Smooth muscle cell (in vitro differentiated cells): ENCODE results near the gene FAM110A. TPM values are rescaled to one million over a fixed set of nuclear protein-coding genes. Genes with fewer than 3 reads are reported as not detected.
A peak's percentile ranks its signal among the peaks of the same experiment; 100 is the strongest.

Source experiments
- DNase-seq: peaks from one replicate; lab custom pipeline; 2025; ENCODE audit not compliant: unreplicated experiment; lab: John Stamatoyannopoulos, UW
- H2AFZ ChIP-seq: fragments of 200-600 bp; sonication (generic); 2 replicates; pipeline ENCODE4 v1.6.0; 2016; ENCODE audit warnings: antibody characterized with exemption, low read depth, mild to moderate bottlenecking
- H3F3A ChIP-seq: fragments of 200-600 bp; sonication (generic); 2 replicates; pipeline ENCODE4 v1.6.0; 2017; ENCODE audit warnings: antibody characterized with exemption, low read depth
- H3K27ac ChIP-seq: fragments of 200-600 bp; sonication (generic); 2 replicates; pipeline ENCODE4 v1.5.1; 2016; ENCODE audit warnings: low read depth, mild to moderate bottlenecking
- H3K27me3 ChIP-seq: fragments of 200-600 bp; sonication (generic); 2 replicates; pipeline ENCODE4 v1.6.1; 2016; ENCODE audit warnings: low read depth, mild to moderate bottlenecking
- H3K36me3 ChIP-seq: fragments of 200-600 bp; sonication (generic); 2 replicates; pipeline ENCODE4 v1.5.1; 2016; ENCODE audit warnings: low read depth
- H3K4me1 ChIP-seq: fragments of 200-600 bp; sonication (generic); 2 replicates; pipeline ENCODE4 v1.5.1; 2016; ENCODE audit warnings: low read depth
- H3K4me2 ChIP-seq: fragments of 200-600 bp; sonication (generic); 2 replicates; pipeline ENCODE4 v1.6.0; 2016; ENCODE audit warnings: mild to moderate bottlenecking
- H3K4me3 ChIP-seq: fragments of 200-600 bp; sonication (generic); 2 replicates; pipeline ENCODE4 v1.5.1; 2016; ENCODE audit warnings: mild to moderate bottlenecking
- H3K79me2 ChIP-seq: fragments of 200-600 bp; sonication (generic); 2 replicates; pipeline ENCODE4 v1.6.0; 2016; ENCODE audit warnings: low read depth, mild to moderate bottlenecking
- H3K9ac ChIP-seq: fragments of 200-600 bp; sonication (generic); 2 replicates; pipeline ENCODE4 v1.6.0; 2016; ENCODE audit warnings: low read depth
- H3K9me3 ChIP-seq: fragments of 200-600 bp; sonication (generic); replicated peaks from 2 replicates; pipeline ENCODE4 v1.5.1; 2016; ENCODE audit warnings: low read depth
- H4K20me1 ChIP-seq: fragments of 200-600 bp; sonication (generic); 2 replicates; pipeline ENCODE4 v1.6.0; 2016; ENCODE audit warnings: low read depth
- CTCF ChIP-seq: fragments of 200-600 bp; sonication (generic); IDR thresholded peaks from 2 replicates; pipeline ENCODE4 v1.5.1; 2017; ENCODE audit warnings: borderline replicate concordance, mild to moderate bottlenecking, antibody characterized with exemption; ENCODE audit not compliant: insufficient read depth, poor library complexity, severe bottlenecking
- WGBS: methylation state at CpG from one replicate; pipeline ENCODE4 v1.1.7; 2016; ENCODE audit warnings: low lambda C conversion rate; 5-methylcytosine and 5-hydroxymethylcytosine counted together
- polyA plus RNA-seq: library from polyadenylated mRNA; unstranded; fragments of >200 nt; fragmentation: Nextera tagmentation; extraction: Ambion mirVana; gene quantifications from 2 replicates; pipeline ENCODE4 v1.2.1, GENCODE V29; 2016
- total RNA-seq: library from RNA; depleted of rRNA; stranded (reverse); fragments of >200 nt; gene quantifications from 2 replicates; pipeline ENCODE4 v1.2.3, GENCODE V29; 2014

Gene FAM110A
- total and polyA plus RNA-seq, 2 experiments from 2014 or later: 5.3 to 5.6 TPM

GRCh38 chr20:834151-834746 lies 734 bp downstream of the FAM110A start:
- no peak overlapping the region for H3K27ac ChIP-seq
- WGBS: 10% methylated on average over 18 of the region's 18 CpGs

GRCh38 chr20:835608-836045 lies 2.1 kb downstream of the FAM110A start:
- Histone ChIP-seq H3K36me3 (no peaks in the 10 kb centered on the region), H3K27me3 (peaks cover 8% of the 10 kb centered on the region), H3K27ac (no peak overlapping the region), H3K9me3 (no peaks in the 10 kb centered on the region), H2AFZ (no peak overlapping the region), H3K4me1 (peaks cover 8% of the 10 kb centered on the region), H3F3A (no peaks in the 10 kb centered on the region), H3K4me2 (no peak overlapping the region), H3K79me2 (no peaks in the 10 kb centered on the region), H3K9ac (no peak overlapping the region), H4K20me1 (no peaks in the 10 kb centered on the region), H3K4me3 (no peak overlapping the region)
- DNase-seq: no peak
- TF ChIP-seq CTCF: no peak
- 62% methylated on average over 1 of the region's 2 CpGs for WGBS

More at GRCh38 chr20:834151-834746, 734 bp downstream of the FAM110A start:
- no peak for DNase-seq
- TF ChIP-seq CTCF: no peak
- Histone ChIP-seq H3K9me3 (no peaks in the 10 kb centered on the region), H2AFZ (peak overlapping the region; percentile 97), H3K27me3 (no peaks in the 10 kb centered on the region), H3K4me3 (peak overlapping the region; percentile 91), H3K9ac (no peak overlapping the region), H3K36me3 (no peaks in the 10 kb centered on the region), H3K4me1 (peaks cover 8% of the 10 kb centered on the region), H3F3A (no peaks in the 10 kb centered on the region), H3K4me2 (peak overlapping the region; percentile 96), H4K20me1 (no peaks in the 10 kb centered on the region), H3K79me2 (no peaks in the 10 kb centered on the region)

- Histone ChIP-seq H3K9me3 (no peaks in the 10 kb centered on the region), H3K36me3 (no peaks in the 10 kb centered on the region), H3K4me2 (no peak overlapping the region), H3K27me3 (peaks cover 14% of the 10 kb centered on the region), H3K79me2 (no peaks in the 10 kb centered on the region), H3K4me3 (no peak overlapping the region), H2AFZ (no peak overlapping the region), H4K20me1 (no peaks in the 10 kb centered on the region), H3F3A (no peaks in the 10 kb centered on the region), H3K27ac (no peak overlapping the region), H3K4me1 (peaks cover 8% of the 10 kb centered on the region), H3K9ac (no peak overlapping the region)
- no peak for DNase-seq
- no peak for TF ChIP-seq CTCF
- WGBS: 96% methylated on average over 1 of the region's 1 CpG
Observed at GRCh38 chr20:836190-836589, 2.7 kb downstream of the FAM110A start.

- Histone ChIP-seq H3K36me3 (no peaks in the 10 kb centered on the region), H4K20me1 (peaks cover 16% of the 10 kb centered on the region), H3K27me3 (peaks cover 35% of the 10 kb centered on the region), H3K9ac (no peak overlapping the region), H2AFZ (no peak overlapping the region), H3K27ac (no peak overlapping the region), H3K9me3 (no peaks in the 10 kb centered on the region), H3K4me3 (no peak overlapping the region), H3K79me2 (no peaks in the 10 kb centered on the region), H3F3A (no peaks in the 10 kb centered on the region), H3K4me2 (no peak overlapping the region), H3K4me1 (peaks cover 8% of the 10 kb centered on the region)
- 94% methylated on average over 5 of the region's 5 CpGs for WGBS
- no peak for DNase-seq
- no peak for TF ChIP-seq CTCF
Observed at GRCh38 chr20:839015-839414, 5.5 kb downstream of the FAM110A start.
